HCT116 (cell line): ENCODE measurements around the gene POLD2. TPM values are rescaled to one million over a fixed set of nuclear protein-coding genes. Genes with fewer than 3 reads are reported as not detected.

ENCODE experiments used
- ATAC-seq: fragments of 200-7000 bp; cut with Tn5 transposase; 2 replicates; pipeline ENCODE4 v1.9.1; 2020; ENCODE audit warnings: mild to moderate bottlenecking, moderate library complexity
- BruUV-seq: library from RNA; stranded (reverse); fragments of 400-500 nt; replicated peaks from 2 replicates; lab custom pipeline; 2021; lab: Mats Ljungman, UMichigan
- CTCF ChIA-PET: fragments of 300-600 bp; sonication (Branson Sonifier 250); formaldehyde crosslinking; loops from one replicate; lab custom pipeline; 2021; ENCODE audit warnings: antibody characterized with exemption; lab: Charles Lee
- POLR2A ChIA-PET: fragments of 300-600, 350-600 bp; sonication (Branson Sonifier 250); formaldehyde crosslinking; loops from one replicate; lab custom pipeline; 2021; ENCODE audit warnings: antibody characterized with exemption; lab: Charles Lee
- RAD21 ChIA-PET, 2 experiments: fragments of 300-600 bp; sonication (Branson Sonifier 250); formaldehyde crosslinking; loops; one replicate each; lab custom pipeline; 2023; ENCODE audit warnings: low total read pairs in 2 of 2; ENCODE audit not compliant: uncharacterized antibody in 2 of 2, unreplicated experiment in 2 of 2, low non-redundant PET in 1 of 2; lab: Charles Lee
- DNase-seq: peaks from one replicate; pipeline ENCODE4 v3.0.0-alpha.2; 2010; ENCODE audit warnings: low read depth, low spot score
- H2AFZ ChIP-seq: fragments of 200-600 bp; shearing (Covaris generic), sonication (generic); 2 replicates; pipeline ENCODE4 v1.6.1; 2017; ENCODE audit warnings: low read depth, mixed run types, mixed read lengths, antibody characterized with exemption, low read length; ENCODE audit not compliant: poor library complexity, severe bottlenecking
- H3K27ac ChIP-seq: 2 replicates; pipeline ENCODE4 v1.5.1; 2012; ENCODE audit warnings: low read depth, low read length
- H3K27me3 ChIP-seq: fragments of 200-600 bp; sonication (generic); 2 replicates; pipeline ENCODE4 v1.6.1; 2016; ENCODE audit warnings: mixed run types, low read length, mixed read lengths; ENCODE audit not compliant: insufficient read depth
- H3K36me3 ChIP-seq, 2 experiments: fragments of 200-500 bp in 1 of 2; fragments of 200-600 bp in 1 of 2; sonication (Bioruptor generic) in 1 of 2; sonication (generic) in 1 of 2; 2 replicates each; pipeline versions ENCODE4 v1.5.1 to v1.6.1; 2014 to 2016; ENCODE audit warnings: low read length in 2 of 2, inconsistent platforms in 1 of 2, mixed read lengths in 1 of 2, mixed run types in 1 of 2; ENCODE audit not compliant: insufficient read depth in 2 of 2, control insufficient read depth in 1 of 2
- H3K4me1 ChIP-seq, 2 experiments: fragments of 200-600 bp in 1 of 2; sonication (generic) in 1 of 2; 2 replicates each; pipeline versions ENCODE4 v1.5.1 to v1.6.1; 2012 to 2017; ENCODE audit warnings: low read length in 2 of 2, inconsistent platforms in 1 of 2, mild to moderate bottlenecking in 1 of 2, mixed read lengths in 1 of 2, mixed run types in 1 of 2, moderate library complexity in 1 of 2; ENCODE audit not compliant: insufficient read depth in 2 of 2, control insufficient read depth in 1 of 2
- H3K4me2 ChIP-seq: fragments of 200-600 bp; sonication (generic); 2 replicates; pipeline ENCODE4 v1.6.1; 2017; ENCODE audit warnings: mixed run types, low read length, mixed read lengths
- H3K4me3 ChIP-seq, 2 experiments: fragments of 200-600 bp in 1 of 2; sonication (generic) in 1 of 2; replicated peaks in 1 of 2; 2 replicates each; pipeline ENCODE4 v1.5.1; 2011 to 2016; ENCODE audit warnings: low read length in 2 of 2, control low read depth in 1 of 2, low read depth in 1 of 2, mild to moderate bottlenecking in 1 of 2, mixed read lengths in 1 of 2, mixed run types in 1 of 2
- H3K79me2 ChIP-seq: fragments of 200-600 bp; sonication (generic); 2 replicates; pipeline ENCODE4 v1.6.1; 2017; ENCODE audit warnings: mild to moderate bottlenecking, mixed run types, low read length, moderate library complexity, mixed read lengths; ENCODE audit not compliant: insufficient read depth
- H3K9ac ChIP-seq: fragments of 200-600 bp; sonication (generic); 2 replicates; pipeline ENCODE4 v1.6.1; 2016; ENCODE audit warnings: low read length, mixed read lengths
- H3K9me2 ChIP-seq: fragments of 200-600 bp; sonication (generic), shearing (Covaris generic); 2 replicates; pipeline ENCODE4 v1.6.1; 2017; ENCODE audit warnings: mixed run types, mild to moderate bottlenecking, moderate library complexity; ENCODE audit not compliant: insufficient read depth
- H3K9me3 ChIP-seq, 2 experiments: fragments of 200-500 bp in 1 of 2; fragments of 200-600 bp in 1 of 2; sonication (Bioruptor generic) in 1 of 2; sonication (generic) in 1 of 2; 2 replicates each; pipeline ENCODE4 v1.6.1; 2014 to 2017; ENCODE audit warnings: low read length in 2 of 2, mixed read lengths in 2 of 2, inconsistent platforms in 1 of 2, low read depth in 1 of 2, mild to moderate bottlenecking in 1 of 2, mixed run types in 1 of 2, moderate library complexity in 1 of 2; ENCODE audit not compliant: control insufficient read depth in 1 of 2, insufficient read depth in 1 of 2
- H4K20me1 ChIP-seq: fragments of 200-600 bp; sonication (generic), shearing (Covaris generic); 2 replicates; pipeline ENCODE4 v1.6.1; 2017; ENCODE audit warnings: mixed run types, mild to moderate bottlenecking, moderate library complexity; ENCODE audit not compliant: insufficient read depth
- CBX3 ChIP-seq: IDR thresholded peaks from 2 replicates; pipeline ENCODE4 v1.6.1; 2012; ENCODE audit warnings: low read depth
- EGR1 ChIP-seq: IDR thresholded peaks from 2 replicates; pipeline ENCODE4 v1.6.1; 2012; ENCODE audit warnings: low read depth
- JUND ChIP-seq: IDR thresholded peaks from 2 replicates; pipeline ENCODE4 v1.6.1; 2012
- SRF ChIP-seq: IDR thresholded peaks from 2 replicates; pipeline ENCODE4 v1.6.1; 2012; ENCODE audit warnings: low read depth
- TCF7L2 ChIP-seq: IDR thresholded peaks from 2 replicates; pipeline ENCODE4 v1.7.0; 2011; ENCODE audit warnings: borderline replicate concordance, inconsistent platforms; ENCODE audit not compliant: insufficient read depth, insufficient read length; ENCODE audit errors: extremely low read depth
- intact Hi-C: fragments of 100-400 bp; cut with micrococcal nuclease; formaldehyde crosslinking; loops from 2 replicates; pipeline ENCODE4 v1.10.0; 2022
- total RNA-seq: library from RNA; stranded (reverse); gene quantifications from one replicate; pipeline ENCODE4 v1.2.1, GENCODE V29; 2021; ENCODE audit not compliant: unreplicated experiment
- TF ChIP-seq, protein P1 (sequence below): IDR thresholded peaks from 2 replicates; pipeline ENCODE4 v1.6.1; 2012; ENCODE audit warnings: low read depth

POLD2 gene
- total RNA-seq, 1 experiment from 2014 or later = 237 TPM

DNA sequence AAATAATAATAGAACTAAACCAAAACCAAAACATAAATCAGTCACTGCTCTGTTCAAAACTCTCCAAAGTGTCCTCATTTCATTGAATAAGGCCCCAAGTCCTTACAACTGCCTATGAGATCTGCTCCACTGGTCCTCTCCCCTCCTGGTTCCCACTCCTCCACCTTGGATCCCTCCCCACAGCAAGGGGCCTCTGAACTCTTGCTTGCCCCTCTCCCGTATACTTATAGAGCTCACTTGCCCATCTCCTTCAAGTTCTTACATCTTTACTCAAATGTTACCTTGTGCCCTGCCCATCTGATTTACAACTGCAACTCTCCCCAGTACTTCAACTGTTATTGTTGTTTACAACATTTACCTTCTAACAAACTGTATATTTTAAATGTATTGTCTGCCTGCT, 819 bp downstream of the POLD2 start:
- no peaks in the 10 kb centered on the region for H4K20me1 ChIP-seq
- ChIA-PET RAD21 (no interaction called here), CTCF (no interaction called here), POLR2A (no interaction called here)
- no peaks in the 10 kb centered on the region for H3K9me3 ChIP-seq
- peak overlapping the region; percentile 91 for H3K9ac ChIP-seq
- H3K36me3 ChIP-seq = peaks cover 15 to 32% of the 10 kb centered on the region in 2 experiments
- peak overlapping the region; percentile 87 for H3K4me2 ChIP-seq
- H3K4me1 ChIP-seq = peaks cover 3 to 19% of the 10 kb centered on the region in 2 experiments; a peak in 2 of 4 replicates
- H3K9me2 ChIP-seq = no peaks in the 10 kb centered on the region
- ATAC-seq (no peak), DNase-seq (no peak)
- H3K4me3 ChIP-seq = peak overlapping the region; percentile 69 to 92
- intact Hi-C loops = loop anchor here (5.0 kb wide), 1 partner anchor 40 kb away; the partner anchor contains the start of gene POLM
- H3K79me2 ChIP-seq = peaks cover 47% of the 10 kb centered on the region
- TF ChIP-seq EGR1 (no peak), CBX3 (no peak), JUND (no peak), SRF (no peak), TCF7L2 (no peak)
- TF ChIP-seq, protein P1, sequence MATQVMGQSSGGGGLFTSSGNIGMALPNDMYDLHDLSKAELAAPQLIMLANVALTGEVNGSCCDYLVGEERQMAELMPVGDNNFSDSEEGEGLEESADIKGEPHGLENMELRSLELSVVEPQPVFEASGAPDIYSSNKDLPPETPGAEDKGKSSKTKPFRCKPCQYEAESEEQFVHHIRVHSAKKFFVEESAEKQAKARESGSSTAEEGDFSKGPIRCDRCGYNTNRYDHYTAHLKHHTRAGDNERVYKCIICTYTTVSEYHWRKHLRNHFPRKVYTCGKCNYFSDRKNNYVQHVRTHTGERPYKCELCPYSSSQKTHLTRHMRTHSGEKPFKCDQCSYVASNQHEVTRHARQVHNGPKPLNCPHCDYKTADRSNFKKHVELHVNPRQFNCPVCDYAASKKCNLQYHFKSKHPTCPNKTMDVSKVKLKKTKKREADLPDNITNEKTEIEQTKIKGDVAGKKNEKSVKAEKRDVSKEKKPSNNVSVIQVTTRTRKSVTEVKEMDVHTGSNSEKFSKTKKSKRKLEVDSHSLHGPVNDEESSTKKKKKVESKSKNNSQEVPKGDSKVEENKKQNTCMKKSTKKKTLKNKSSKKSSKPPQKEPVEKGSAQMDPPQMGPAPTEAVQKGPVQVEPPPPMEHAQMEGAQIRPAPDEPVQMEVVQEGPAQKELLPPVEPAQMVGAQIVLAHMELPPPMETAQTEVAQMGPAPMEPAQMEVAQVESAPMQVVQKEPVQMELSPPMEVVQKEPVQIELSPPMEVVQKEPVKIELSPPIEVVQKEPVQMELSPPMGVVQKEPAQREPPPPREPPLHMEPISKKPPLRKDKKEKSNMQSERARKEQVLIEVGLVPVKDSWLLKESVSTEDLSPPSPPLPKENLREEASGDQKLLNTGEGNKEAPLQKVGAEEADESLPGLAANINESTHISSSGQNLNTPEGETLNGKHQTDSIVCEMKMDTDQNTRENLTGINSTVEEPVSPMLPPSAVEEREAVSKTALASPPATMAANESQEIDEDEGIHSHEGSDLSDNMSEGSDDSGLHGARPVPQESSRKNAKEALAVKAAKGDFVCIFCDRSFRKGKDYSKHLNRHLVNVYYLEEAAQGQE = no peak
- H3K27me3 ChIP-seq = no peaks in the 10 kb centered on the region
- no TSS peak for BruUV-seq
- peak overlapping the region; percentile 73 for H3K27ac ChIP-seq
- H2AFZ ChIP-seq = no peak overlapping the region
